Hematopoietic multipotent progenitor cell treated with erythropoietin and hydrocortisone succinate and interleukin-3 and kit ligand, for 6 days (in vitro differentiated cells): ENCODE data around the gene KCNH5.
"Not testable (repeated sequence)": the region's sequence is repeated elsewhere in the genome, so short reads cannot be mapped to it uniquely, and the experiment has no call there.

Experiments used
- DNase-seq: peaks from one replicate; pipeline ENCODE4 v3.0.0-alpha.2; 2015

The KCNH5 gene

GRCh38 chr14:62864588-62864987, 180.7 kb downstream of the KCNH5 start:
- no peak for DNase-seq

- DNase-seq = not testable (repeated sequence)
Measured at GRCh38 chr14:62858011-62858410, 187.2 kb downstream of the KCNH5 start.

GRCh38 chr14:62854951-62855350, 190.3 kb downstream of the KCNH5 start:
- DNase-seq = no peak

GRCh38 chr14:62847168-62847567, 198.1 kb downstream of the KCNH5 start:
- no peak for DNase-seq

GRCh38 chr14:62844546-62844945, 200.7 kb downstream of the KCNH5 start:
- no peak for DNase-seq

- DNase-seq = no peak
Measured at GRCh38 chr14:62824086-62824485, 221.2 kb downstream of the KCNH5 start.

GRCh38 chr14:62819931-62820330, 225.3 kb downstream of the KCNH5 start:
- no peak for DNase-seq

- no peak for DNase-seq
Measured at GRCh38 chr14:62807636-62808035, 237.6 kb downstream of the KCNH5 start.

- DNase-seq = no peak
Measured at GRCh38 chr14:62800577-62800976, 244.7 kb downstream of the KCNH5 start.

GRCh38 chr14:62796431-62796830, 248.8 kb downstream of the KCNH5 start:
- no peak for DNase-seq

GRCh38 chr14:62792578-62792977, 252.7 kb downstream of the KCNH5 start:
- DNase-seq = no peak

- not testable (repeated sequence) for DNase-seq
Measured at GRCh38 chr14:62781328-62781727, 263.9 kb downstream of the KCNH5 start.

- DNase-seq = no peak
Measured at GRCh38 chr14:62778852-62779251, 266.4 kb downstream of the KCNH5 start.

- no peak for DNase-seq
Measured at GRCh38 chr14:62778310-62778709, 266.9 kb downstream of the KCNH5 start.

- DNase-seq = no peak
Measured at GRCh38 chr14:62777510-62777909, 267.7 kb downstream of the KCNH5 start.

- no peak for DNase-seq
Measured at GRCh38 chr14:62776300-62776699, 269.0 kb downstream of the KCNH5 start.

- no peak for DNase-seq
Measured at GRCh38 chr14:62768753-62769152, 276.5 kb downstream of the KCNH5 start.

GRCh38 chr14:62763951-62764350, 281.3 kb downstream of the KCNH5 start:
- DNase-seq = no peak

GRCh38 chr14:62759796-62760195, 285.5 kb downstream of the KCNH5 start:
- DNase-seq = no peak

GRCh38 chr14:62746881-62747280, 298.4 kb downstream of the KCNH5 start:
- DNase-seq = not testable (repeated sequence)

- DNase-seq = no peak
Measured at GRCh38 chr14:62745496-62745895, 299.8 kb downstream of the KCNH5 start.

GRCh38 chr14:62743560-62743959, 301.7 kb downstream of the KCNH5 start:
- DNase-seq = no peak

- DNase-seq = no peak
Measured at GRCh38 chr14:62743118-62743517, 302.1 kb downstream of the KCNH5 start.

GRCh38 chr14:62739647-62740046, 305.6 kb downstream of the KCNH5 start:
- DNase-seq = no peak

GRCh38 chr14:62736048-62737043, 308.9 kb downstream of the KCNH5 start:
- DNase-seq = no peak
